Activated CD4-positive, alpha-beta T cell treated with anti-CD3 and anti-CD28 coated beads, Interleukin-2, amount 10 ng/mL, durations not matched to agents 24 days and 14 days (primary cell): ENCODE results near the gene RITA1. TPM values are rescaled to one million over a fixed set of nuclear protein-coding genes. Genes with fewer than 3 reads are reported as not detected.

Source experiments
- DNase-seq: peaks from one replicate; pipeline ENCODE4 v3.0.0; 2022
- H3K27ac Mint-ChIP-seq: one replicate; pipeline ENCODE4 v1.8.0; 2022; ENCODE audit warnings: mild to moderate bottlenecking, mixed read lengths
- H3K27me3 Mint-ChIP-seq: one replicate; pipeline ENCODE4 v1.8.0; 2022; ENCODE audit warnings: mixed read lengths
- H3K36me3 Mint-ChIP-seq: one replicate; pipeline ENCODE4 v1.8.0; 2022; ENCODE audit warnings: low read depth, mild to moderate bottlenecking, mixed read lengths
- H3K4me1 Mint-ChIP-seq: one replicate; pipeline ENCODE4 v1.8.0; 2021; ENCODE audit warnings: mixed read lengths
- H3K4me3 Mint-ChIP-seq: one replicate; pipeline ENCODE4 v1.8.0; 2022; ENCODE audit warnings: mild to moderate bottlenecking, moderate library complexity, mixed read lengths
- H3K9me3 Mint-ChIP-seq: one replicate; pipeline ENCODE4 v1.8.0; 2021; ENCODE audit warnings: mixed read lengths
- intact Hi-C: fragments of 100-400 bp; cut with micrococcal nuclease; formaldehyde crosslinking; loops from one replicate; pipeline ENCODE4 v1.15.1; 2023
- total RNA-seq: library from RNA; stranded (reverse); gene quantifications from 2 replicates; pipeline ENCODE4 v1.2.3, GENCODE V29; 2022

Gene RITA1
- total RNA-seq, 1 donor from 2014 or later, result 25.5 TPM

DNA sequence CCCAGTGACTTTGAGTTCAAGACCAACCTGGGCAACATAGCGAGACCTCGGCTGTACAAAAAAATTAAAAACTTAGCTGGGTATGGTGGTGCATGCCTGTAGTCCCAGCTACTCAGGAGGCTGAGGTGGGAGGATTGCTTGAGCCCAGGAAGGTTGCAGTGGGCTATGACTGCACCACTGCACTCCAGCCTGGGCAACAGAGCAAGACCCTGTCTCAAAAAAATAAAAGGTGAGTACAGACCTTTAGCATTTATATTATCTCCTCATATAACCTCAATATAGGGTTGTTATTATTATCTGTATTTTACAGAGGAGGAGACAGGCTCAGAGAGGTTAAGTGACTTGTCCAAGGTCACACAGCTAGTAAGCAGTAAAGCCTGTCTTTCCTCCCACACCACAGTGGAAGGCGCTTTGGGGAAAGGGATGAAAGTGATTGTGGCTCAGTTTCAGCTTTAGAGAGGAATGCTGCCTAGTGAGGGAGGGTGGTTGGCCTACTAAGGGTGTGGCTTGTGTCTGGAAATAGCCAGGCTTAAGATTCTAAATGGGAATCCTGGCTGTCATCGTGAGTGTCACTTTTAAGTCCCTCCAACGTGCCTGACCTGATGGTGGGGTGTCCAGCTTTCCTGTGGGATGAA is 43.0 kb downstream of the RITA1 start:
- intact Hi-C loops, result loop anchor here (1.0 kb wide), 1 partner anchor 34 kb away; no protein-coding TSS in a partner anchor
- H3K4me3 Mint-ChIP-seq, result no peak overlapping the region
- peak overlapping the region; percentile 35 for H3K27ac Mint-ChIP-seq
- peaks cover 41% of the 10 kb centered on the region for H3K36me3 Mint-ChIP-seq
- no peaks in the 10 kb centered on the region for H3K9me3 Mint-ChIP-seq
- no peak for DNase-seq
- H3K27me3 Mint-ChIP-seq, result no peaks in the 10 kb centered on the region
- H3K4me1 Mint-ChIP-seq, result peaks cover 45% of the 10 kb centered on the region

DNA sequence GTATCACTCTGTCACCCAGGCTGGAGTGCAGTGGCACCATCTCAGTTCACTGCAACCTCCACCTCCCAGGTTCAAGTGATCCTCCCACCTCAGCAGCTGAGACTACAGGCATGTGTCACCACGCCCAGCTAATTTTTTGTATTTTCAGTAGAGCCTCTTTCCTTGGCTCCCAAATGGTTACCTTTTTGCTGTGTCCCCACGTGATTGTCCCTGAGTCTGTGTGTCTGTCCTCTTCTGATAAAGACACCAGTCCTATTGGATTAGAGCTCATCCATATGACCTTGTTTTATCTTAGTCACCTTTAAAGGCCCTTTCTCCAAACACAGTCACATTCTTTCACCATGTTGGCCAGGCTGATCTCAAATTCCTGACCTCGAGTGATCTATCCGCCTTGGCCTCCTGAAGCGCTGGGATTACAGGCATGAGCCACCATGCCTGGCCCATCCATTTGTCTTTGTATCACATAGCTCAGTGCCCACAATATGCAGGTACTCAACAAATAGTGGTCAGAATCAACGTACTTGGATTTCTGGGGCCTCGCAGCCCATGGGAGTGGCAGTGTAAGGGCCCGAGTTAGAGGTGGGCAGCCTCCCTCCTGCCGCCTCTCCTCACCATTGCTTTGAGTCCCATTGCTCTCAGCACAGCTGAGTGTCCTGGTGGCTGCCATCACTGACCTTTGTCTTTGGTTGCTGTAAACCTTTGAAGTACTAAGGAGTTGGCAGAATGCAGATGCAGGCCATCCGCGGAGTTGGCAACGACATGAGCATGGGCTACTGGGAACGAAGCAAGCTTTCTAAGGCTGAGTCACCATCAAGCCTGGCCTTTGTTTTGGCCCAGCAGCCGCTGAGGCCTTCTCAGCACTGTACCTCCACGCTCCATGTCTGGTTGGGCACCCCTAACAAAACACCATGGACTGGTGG is 45.1 kb downstream of the RITA1 start:
- intact Hi-C loops, result loop anchor here (1.0 kb wide), 1 partner anchor 8 kb away; no protein-coding TSS in a partner anchor
- no peaks in the 10 kb centered on the region for H3K9me3 Mint-ChIP-seq
- peak overlapping the region; percentile 87 for H3K27ac Mint-ChIP-seq
- H3K27me3 Mint-ChIP-seq, result no peaks in the 10 kb centered on the region
- no peak for DNase-seq
- H3K4me3 Mint-ChIP-seq, result peak overlapping the region; percentile 60
- H3K36me3 Mint-ChIP-seq, result peaks cover 48% of the 10 kb centered on the region
- H3K4me1 Mint-ChIP-seq, result peaks cover 52% of the 10 kb centered on the region

DNA sequence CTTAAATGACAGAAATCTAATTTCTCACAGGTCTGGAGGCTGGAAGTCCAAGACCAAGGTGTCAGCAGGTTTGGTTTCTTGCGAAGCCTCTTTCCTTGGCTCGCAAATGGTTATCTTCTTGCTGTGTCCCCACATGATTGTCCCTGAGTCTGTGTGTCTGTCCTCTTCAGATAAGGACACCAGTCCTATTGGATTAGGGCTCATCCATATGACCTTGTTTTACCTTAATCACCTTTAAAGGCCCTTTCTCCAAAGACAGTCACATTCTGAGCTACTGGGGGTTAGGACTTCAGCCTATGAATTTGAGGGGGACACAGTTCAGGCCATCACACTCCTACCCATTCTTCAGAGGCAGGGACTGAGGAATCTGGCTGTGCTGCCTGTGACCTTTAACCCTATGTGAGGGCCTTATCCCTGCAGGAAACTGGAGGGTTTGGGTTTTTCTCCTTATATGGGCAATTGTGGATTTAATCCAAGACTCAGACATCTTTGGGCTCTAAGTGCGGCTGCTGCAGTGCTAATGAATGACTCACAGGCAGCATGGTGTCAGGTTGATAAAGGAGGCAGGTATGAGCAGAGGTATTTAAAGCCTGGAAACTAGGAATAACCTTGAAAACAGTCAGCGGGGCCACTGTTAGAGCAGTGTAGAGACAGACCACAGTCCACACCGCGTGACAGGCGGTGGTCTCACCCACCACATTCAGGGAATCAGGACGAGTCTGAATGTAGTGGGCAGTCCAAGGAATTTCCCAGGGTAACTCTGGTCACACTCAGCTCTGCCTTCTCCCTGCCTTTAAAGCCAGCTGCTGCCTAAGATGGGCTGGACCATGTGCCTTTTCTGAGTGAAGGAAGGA is 45.9 kb downstream of the RITA1 start:
- no peaks in the 10 kb centered on the region for H3K9me3 Mint-ChIP-seq
- no peaks in the 10 kb centered on the region for H3K27me3 Mint-ChIP-seq
- H3K27ac Mint-ChIP-seq, result no peak overlapping the region
- intact Hi-C loops, result no loop called here
- H3K36me3 Mint-ChIP-seq, result peaks cover 51% of the 10 kb centered on the region
- peaks cover 55% of the 10 kb centered on the region for H3K4me1 Mint-ChIP-seq
- no peak overlapping the region for H3K4me3 Mint-ChIP-seq
- DNase-seq, result no peak

DNA sequence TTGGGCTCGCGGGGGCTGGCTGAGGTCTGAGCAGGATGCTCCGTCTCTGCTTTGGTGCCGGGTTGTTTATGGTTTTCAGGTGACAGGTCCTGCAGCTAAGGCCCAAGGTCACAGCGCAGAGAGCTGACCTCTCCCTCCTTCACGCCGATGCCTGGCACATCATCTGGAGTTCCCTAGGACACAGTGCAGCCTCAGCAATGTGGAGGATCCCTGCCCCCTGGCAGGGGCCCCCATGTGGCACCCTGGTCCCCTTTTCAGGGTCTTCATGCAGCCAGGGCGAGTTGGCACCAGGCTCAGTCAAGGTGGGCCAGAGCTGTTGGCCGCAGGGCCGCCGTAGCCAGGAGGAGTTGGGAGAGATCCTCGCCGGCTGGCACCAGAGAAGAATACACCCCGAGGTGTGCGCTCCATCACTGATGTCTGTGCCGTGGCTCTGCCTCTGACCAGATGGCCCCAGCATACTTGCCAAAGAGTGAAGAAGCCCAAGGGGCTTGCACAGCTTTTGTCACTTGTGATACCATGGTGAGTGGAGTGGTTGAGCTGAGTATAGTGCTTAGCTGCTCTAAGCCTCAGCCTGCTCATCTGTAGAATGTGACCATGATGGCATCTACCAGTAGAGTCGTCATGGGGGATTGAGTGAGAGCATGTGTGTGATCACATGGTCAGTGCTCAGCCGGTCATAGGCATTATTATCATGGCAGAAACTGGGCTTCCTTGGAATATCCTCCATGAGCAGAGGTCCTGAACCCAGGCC is 46.7 kb downstream of the RITA1 start:
- peaks cover 51% of the 10 kb centered on the region for H3K36me3 Mint-ChIP-seq
- intact Hi-C loops, result no loop called here
- no peaks in the 10 kb centered on the region for H3K9me3 Mint-ChIP-seq
- H3K4me3 Mint-ChIP-seq, result peak overlapping the region; percentile 81
- H3K27ac Mint-ChIP-seq, result peak overlapping the region; percentile 69
- peaks cover 55% of the 10 kb centered on the region for H3K4me1 Mint-ChIP-seq
- no peak for DNase-seq
- no peaks in the 10 kb centered on the region for H3K27me3 Mint-ChIP-seq

DNA sequence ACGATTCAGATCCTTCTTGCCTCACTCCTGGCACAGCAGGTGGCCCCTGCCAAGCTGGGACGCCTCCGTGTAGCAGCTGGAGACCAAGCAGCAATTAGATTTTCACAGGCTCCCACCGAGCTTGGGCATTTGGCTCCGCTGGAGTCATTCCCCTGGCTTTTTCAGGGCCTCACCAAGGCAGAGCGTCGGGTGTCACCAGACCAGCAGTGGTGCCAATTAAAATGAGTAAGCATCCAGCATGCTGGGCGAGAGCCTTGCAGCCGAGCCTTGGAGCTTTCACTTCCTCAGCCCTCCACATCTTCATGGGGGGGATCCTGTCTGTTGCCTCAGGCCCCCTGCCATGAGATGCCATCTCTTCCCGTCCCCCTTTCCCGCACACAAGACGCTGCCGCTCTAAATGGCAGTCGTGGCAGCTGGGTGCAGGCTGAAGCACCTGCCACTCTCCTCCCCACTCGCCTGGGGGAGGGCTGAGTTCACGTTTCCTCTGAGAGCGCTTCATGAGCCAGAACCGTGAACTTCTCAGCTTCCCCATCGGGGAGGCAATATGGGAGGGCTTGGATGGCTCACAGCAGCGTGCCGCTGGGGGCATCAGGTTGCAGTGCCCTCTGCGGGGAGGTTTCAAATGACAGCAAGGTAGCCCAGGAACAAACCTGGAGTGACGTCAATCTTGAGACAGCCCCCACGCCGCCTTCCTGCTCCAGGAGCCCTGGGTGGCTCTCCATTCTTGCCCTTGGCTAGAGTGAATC is 47.5 kb downstream of the RITA1 start:
- Mint-ChIP-seq H3K27ac (peak overlapping the region; percentile 86), H3K4me1 (peaks cover 51% of the 10 kb centered on the region)
- DNase-seq, result peak; percentile 87

DNA sequence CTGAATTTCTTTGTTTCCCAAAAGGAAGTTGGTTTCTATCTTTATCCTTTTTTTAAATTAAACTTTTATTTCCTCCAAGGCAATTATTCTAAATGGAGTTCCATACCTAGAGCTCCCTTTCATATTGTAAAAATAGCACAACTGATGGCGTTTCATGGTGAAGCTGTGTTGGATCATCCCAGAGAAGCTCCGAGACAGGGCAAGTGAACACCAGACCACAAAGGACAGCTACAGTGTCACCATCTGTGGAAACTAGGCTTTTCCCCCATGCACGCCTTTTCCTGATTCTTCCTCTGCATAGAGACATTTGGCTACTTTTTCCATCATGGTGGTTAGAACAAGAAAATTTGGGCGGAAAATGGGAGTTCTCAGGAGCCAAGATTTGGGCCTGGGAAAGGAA is 48.4 kb downstream of the RITA1 start:
- peaks cover 47% of the 10 kb centered on the region for H3K36me3 Mint-ChIP-seq
- peaks cover 43% of the 10 kb centered on the region for H3K4me1 Mint-ChIP-seq

More for the DNA sequence above, 47.5 kb downstream of the RITA1 start:
- peaks cover 51% of the 10 kb centered on the region for H3K36me3 Mint-ChIP-seq
- intact Hi-C loops, result loop anchor here (1.0 kb wide), 1 partner anchor 36 kb away; no protein-coding TSS in a partner anchor
- H3K9me3 Mint-ChIP-seq, result no peaks in the 10 kb centered on the region
- no peaks in the 10 kb centered on the region for H3K27me3 Mint-ChIP-seq
- peak overlapping the region; percentile 81 for H3K4me3 Mint-ChIP-seq

DNA sequence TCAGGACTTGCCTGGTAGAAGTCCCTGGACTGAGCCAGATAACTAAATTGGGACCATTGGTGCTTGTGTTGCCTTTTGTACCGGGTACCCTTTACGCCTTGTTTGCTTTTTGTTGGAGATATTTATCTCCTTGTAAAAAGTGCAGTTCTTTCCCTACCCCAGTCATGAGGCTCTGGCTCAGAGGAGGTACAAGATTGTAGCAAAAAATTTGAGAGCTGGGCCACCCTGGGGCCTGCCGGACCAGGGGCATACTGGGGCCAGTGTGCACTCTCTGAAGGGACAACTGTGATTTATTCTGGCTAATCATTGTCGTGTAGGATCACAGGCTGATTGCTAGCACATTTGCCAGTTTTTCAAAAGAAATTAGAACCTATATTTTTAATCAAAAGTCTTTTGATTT is 49.0 kb downstream of the RITA1 start:
- H3K4me1 Mint-ChIP-seq, result peaks cover 42% of the 10 kb centered on the region
- no peak for DNase-seq
- no peaks in the 10 kb centered on the region for H3K9me3 Mint-ChIP-seq
- intact Hi-C loops, result no loop called here
- H3K36me3 Mint-ChIP-seq, result peaks cover 51% of the 10 kb centered on the region
- no peak overlapping the region for H3K27ac Mint-ChIP-seq
- H3K27me3 Mint-ChIP-seq, result no peaks in the 10 kb centered on the region
- no peak overlapping the region for H3K4me3 Mint-ChIP-seq

More for the DNA sequence above, 48.4 kb downstream of the RITA1 start:
- intact Hi-C loops, result loop anchor here (1.0 kb wide), 1 partner anchor 37 kb away; no protein-coding TSS in a partner anchor
- Mint-ChIP-seq H3K4me3 (no peak overlapping the region), H3K9me3 (no peaks in the 10 kb centered on the region), H3K27ac (no peak overlapping the region), H3K27me3 (no peaks in the 10 kb centered on the region)
- no peak for DNase-seq

DNA sequence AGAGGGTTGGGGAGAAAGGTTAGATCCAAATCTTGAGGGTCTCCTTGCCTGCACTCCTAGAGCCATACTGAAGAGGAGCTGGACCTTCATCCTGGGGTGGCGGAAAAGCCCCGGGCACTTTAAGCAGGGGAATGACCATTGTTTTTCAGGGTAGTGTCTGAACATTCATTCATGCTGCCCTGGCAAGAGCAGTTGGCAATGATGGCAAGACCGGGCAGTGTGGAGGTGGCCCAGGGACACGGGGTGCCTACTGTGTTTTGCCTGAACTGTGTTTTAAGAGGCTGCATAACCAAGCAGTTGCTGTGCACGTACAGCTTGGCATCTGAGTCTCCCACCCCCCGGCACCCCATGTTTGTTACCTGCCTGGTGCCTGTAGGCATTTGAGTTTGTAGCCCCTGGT is 50.5 kb downstream of the RITA1 start:
- H3K9me3 Mint-ChIP-seq, result no peaks in the 10 kb centered on the region
- no peak for DNase-seq
- H3K4me3 Mint-ChIP-seq, result no peak overlapping the region
- H3K27me3 Mint-ChIP-seq, result no peaks in the 10 kb centered on the region
- no peak overlapping the region for H3K27ac Mint-ChIP-seq
- peaks cover 35% of the 10 kb centered on the region for H3K4me1 Mint-ChIP-seq
- intact Hi-C loops, result no loop called here
- H3K36me3 Mint-ChIP-seq, result peaks cover 47% of the 10 kb centered on the region

DNA sequence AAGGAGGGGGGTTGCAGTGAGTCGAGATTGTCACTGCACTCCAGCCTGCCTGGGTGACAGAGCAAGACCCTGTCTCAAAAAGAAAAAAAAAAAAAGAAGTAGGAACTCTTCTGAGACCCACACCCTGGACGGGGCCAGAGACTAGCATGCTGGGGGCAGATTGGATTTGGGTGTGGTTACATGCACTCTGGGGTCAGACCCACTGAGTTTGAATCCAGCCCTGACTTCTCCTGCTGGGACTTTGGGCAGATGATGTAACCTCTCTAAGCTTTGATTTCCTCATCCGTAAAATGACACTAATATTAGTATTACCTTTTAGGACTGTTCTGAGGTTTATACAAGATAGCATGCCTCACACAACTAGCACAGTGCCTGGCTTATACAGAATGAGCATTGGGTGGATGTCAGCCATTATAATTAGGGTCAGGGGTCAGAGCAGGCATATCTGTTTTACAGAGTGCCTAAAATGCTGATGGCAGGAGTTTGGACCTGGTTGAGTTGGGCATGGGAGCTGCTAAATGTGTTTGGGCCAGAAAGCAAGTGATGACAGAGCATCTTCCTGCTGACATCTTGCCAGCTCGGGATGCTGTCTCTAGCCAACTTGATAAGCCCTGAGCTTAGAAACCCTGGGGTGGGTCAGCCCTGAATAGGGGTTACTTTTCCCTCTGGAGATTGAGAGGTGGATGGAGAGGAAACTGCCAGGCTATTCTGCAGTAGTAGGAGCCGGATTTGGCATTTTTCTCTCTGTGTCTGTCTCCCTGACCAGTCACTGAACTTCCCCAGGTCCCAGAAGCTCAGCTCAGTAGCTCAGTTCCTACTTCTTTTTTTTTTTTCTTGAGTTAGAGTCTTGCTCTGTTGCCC is 51.2 kb downstream of the RITA1 start:
- Mint-ChIP-seq H3K4me1 (peaks cover 34% of the 10 kb centered on the region), H3K27me3 (no peaks in the 10 kb centered on the region), H3K9me3 (no peaks in the 10 kb centered on the region), H3K36me3 (peaks cover 43% of the 10 kb centered on the region), H3K4me3 (no peak overlapping the region), H3K27ac (no peak overlapping the region)
- intact Hi-C loops, result no loop called here
- no peak for DNase-seq

DNA sequence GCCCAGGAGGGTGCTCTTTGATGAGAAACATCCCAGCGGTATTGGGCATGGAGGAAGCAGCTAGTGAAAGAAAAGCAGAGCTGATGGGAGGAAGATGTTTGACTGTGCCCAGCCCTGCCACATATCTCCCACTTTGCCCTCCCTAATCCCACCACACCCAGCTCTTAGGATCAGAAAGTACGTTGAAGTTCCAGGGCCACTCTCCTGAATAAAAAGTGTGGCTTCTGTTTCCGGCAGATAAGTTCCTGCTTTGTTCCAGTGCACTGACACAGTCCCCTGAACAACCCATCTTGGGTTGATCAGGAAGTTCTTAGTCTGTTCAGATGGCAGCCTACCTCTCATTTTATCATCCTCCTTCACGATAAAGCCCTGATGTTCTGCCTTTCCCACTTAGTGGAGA is 52.2 kb downstream of the RITA1 start:
- intact Hi-C loops, result no loop called here
- Mint-ChIP-seq H3K36me3 (peaks cover 40% of the 10 kb centered on the region), H3K9me3 (no peaks in the 10 kb centered on the region), H3K27me3 (no peaks in the 10 kb centered on the region), H3K4me1 (peaks cover 28% of the 10 kb centered on the region), H3K4me3 (no peak overlapping the region), H3K27ac (peak overlapping the region; percentile 49)
- no peak for DNase-seq

DNA sequence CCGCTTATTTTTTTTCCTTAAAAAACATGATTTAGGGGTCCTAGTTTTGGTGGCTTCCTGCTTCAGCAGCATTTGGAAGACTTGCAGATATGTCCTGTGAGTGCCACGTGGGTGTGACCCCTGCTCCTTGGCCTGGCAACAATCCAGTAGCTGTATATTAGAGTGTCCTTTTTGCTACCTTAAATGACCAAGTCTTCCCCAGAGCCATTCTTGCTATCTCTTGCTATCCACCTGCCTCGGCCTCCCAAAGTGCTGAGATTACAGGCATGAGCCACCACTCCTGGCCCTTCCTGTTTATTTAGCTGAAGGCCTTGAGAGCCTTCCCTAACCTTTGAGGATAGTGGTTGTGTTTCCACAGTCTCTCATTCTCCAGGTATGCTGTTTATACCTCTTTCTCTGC is 52.8 kb downstream of the RITA1 start:
- H3K4me1 Mint-ChIP-seq, result peaks cover 23% of the 10 kb centered on the region
- intact Hi-C loops, result no loop called here
- peaks cover 37% of the 10 kb centered on the region for H3K36me3 Mint-ChIP-seq

DNA sequence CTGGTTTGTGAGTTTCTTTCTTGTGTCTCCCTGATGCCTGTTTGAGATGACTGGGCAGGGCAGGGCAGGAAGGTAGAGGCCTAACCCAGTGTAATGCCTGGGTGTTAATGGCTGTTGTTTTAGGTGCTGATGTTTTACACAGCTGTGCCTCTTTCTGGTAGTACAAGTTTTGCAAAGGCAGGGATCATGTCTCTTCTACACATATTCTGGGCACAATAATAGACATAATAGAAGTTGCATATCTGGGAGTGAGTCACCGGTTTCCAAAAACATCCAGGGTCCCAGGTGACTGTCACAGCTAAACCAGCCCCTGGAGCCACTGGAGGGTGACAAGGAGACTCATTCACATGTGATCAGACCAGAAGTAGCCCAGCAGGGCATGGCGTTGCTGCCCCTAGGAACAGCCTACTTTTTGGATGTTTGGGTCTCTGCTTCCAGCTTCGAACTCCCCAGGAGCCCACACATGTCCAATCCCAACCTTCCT is 53.8 kb downstream of the RITA1 start:
- H3K27ac Mint-ChIP-seq, result peak overlapping the region; percentile 32
- H3K4me1 Mint-ChIP-seq, result peaks cover 16% of the 10 kb centered on the region
- H3K9me3 Mint-ChIP-seq, result no peaks in the 10 kb centered on the region
- intact Hi-C loops, result no loop called here
- no peaks in the 10 kb centered on the region for H3K27me3 Mint-ChIP-seq
- peaks cover 34% of the 10 kb centered on the region for H3K36me3 Mint-ChIP-seq
- H3K4me3 Mint-ChIP-seq, result no peak overlapping the region
- no peak for DNase-seq

More for the DNA sequence above, 52.8 kb downstream of the RITA1 start:
- Mint-ChIP-seq H3K27ac (no peak overlapping the region), H3K9me3 (no peaks in the 10 kb centered on the region), H3K4me3 (no peak overlapping the region), H3K27me3 (no peaks in the 10 kb centered on the region)
- DNase-seq, result no peak
